ENCODE data around the gene PANK2. TPM values are rescaled to one million over a fixed set of nuclear protein-coding genes. Genes with fewer than 3 reads are reported as not detected.
"Not testable (repeated sequence)": the region's sequence is repeated elsewhere in the genome, so short reads cannot be mapped to it uniquely, and the experiment has no call there.

Gene PANK2
- total RNA-seq, 4 donors from 2014 or later = 49.0 to 58.1 (median 54.3) TPM

- peak overlapping the region in 3 of 4 donors; percentile 36 to 70 (median 55) for H3K27ac ChIP-seq
Observed at GRCh38 chr20:3935956-3936340, 46.8 kb downstream of the PANK2 start.

GRCh38 chr20:3937618-3938017 is 48.4 kb downstream of the PANK2 start:
- TF ChIP-seq POLR2AphosphoS5 (IDR thresholded peaks at IDR 0.05) (no peak), POLR2A (IDR thresholded peaks at IDR 0.05) (no peak), EP300 (IDR thresholded peaks at IDR 0.05) (no peak), CTCF (IDR thresholded peaks at IDR 0.05) (no peak)
- H3K27ac ChIP-seq = no peak overlapping the region
- H3K9me3 ChIP-seq = no peaks in the 10 kb centered on the region
- no peak overlapping the region for H3K4me3 ChIP-seq
- 88 to 93% methylated on average over 3 of the region's 3 CpGs for WGBS, 2 donors (ENCODE audit: low coverage in 1 of 2)
- peaks cover 0 to 13% of the 10 kb centered on the region in 2 donors for H3K36me3 ChIP-seq
- no peak for ATAC-seq
- H3K4me1 ChIP-seq = peaks cover 7 to 36% (median 11%) of the 10 kb centered on the region in 3 donors
- H3K27me3 ChIP-seq = no peaks in the 10 kb centered on the region

More at GRCh38 chr20:3935956-3936340, 46.8 kb downstream of the PANK2 start:
- TF ChIP-seq CTCF (IDR thresholded peaks at IDR 0.05) = no peak
- TF ChIP-seq EP300 (IDR thresholded peaks at IDR 0.05) = no peak
- no peak for TF ChIP-seq POLR2A (IDR thresholded peaks at IDR 0.05)
- no peak for TF ChIP-seq POLR2AphosphoS5 (IDR thresholded peaks at IDR 0.05)
- Histone ChIP-seq H3K4me3 (no peak overlapping the region), H3K9me3 (no peaks in the 10 kb centered on the region), H3K36me3 (peaks cover 0 to 9% of the 10 kb centered on the region in 2 donors), H3K4me1 (peaks cover 7 to 53% (median 21%) of the 10 kb centered on the region in 3 donors), H3K27me3 (no peaks in the 10 kb centered on the region)
- 93% methylated on average over 2 of the region's 2 CpGs; no CpG with 5 or more reads in 1 of the 2 donors for WGBS, 2 donors (ENCODE audit: low coverage in 1 of 2)
- ATAC-seq = no peak

GRCh38 chr20:3940905-3941304 is 51.7 kb downstream of the PANK2 start:
- no peak for ATAC-seq
- Histone ChIP-seq H3K4me3 (no peak overlapping the region), H3K4me1 (peaks cover 0 to 3% (median 0%) of the 10 kb centered on the region in 3 donors), H3K36me3 (peaks cover 0 to 22% of the 10 kb centered on the region in 2 donors), H3K27ac (no peak overlapping the region), H3K27me3 (no peaks in the 10 kb centered on the region), H3K9me3 (no peaks in the 10 kb centered on the region)
- 80 to 89% methylated on average over 5 to 6 of the region's 6 CpGs for WGBS, 2 donors (ENCODE audit: low coverage in 1 of 2)
- TF ChIP-seq POLR2A (IDR thresholded peaks at IDR 0.05) = no peak
- no peak for TF ChIP-seq EP300 (IDR thresholded peaks at IDR 0.05)
- no peak for TF ChIP-seq POLR2AphosphoS5 (IDR thresholded peaks at IDR 0.05)
- no peak for TF ChIP-seq CTCF (IDR thresholded peaks at IDR 0.05)

GRCh38 chr20:3946666-3947065 is 57.5 kb downstream of the PANK2 start:
- not testable (repeated sequence) for H3K4me1 ChIP-seq, H3K4me3 ChIP-seq, H3K27ac ChIP-seq, H3K9me3 ChIP-seq, H3K27me3 ChIP-seq, ATAC-seq
- H3K36me3 ChIP-seq = peaks cover 0 to 24% of the 10 kb centered on the region in 2 donors
- 87 to 89% methylated on average over 5 of the region's 7 CpGs for WGBS, 2 donors (ENCODE audit: low coverage in 1 of 2)

- TF ChIP-seq CTCF (IDR thresholded peaks at IDR 0.05) = no peak
- TF ChIP-seq EP300 (IDR thresholded peaks at IDR 0.05) = no peak
- no peak for TF ChIP-seq POLR2AphosphoS5 (IDR thresholded peaks at IDR 0.05)
- TF ChIP-seq POLR2A (IDR thresholded peaks at IDR 0.05) = no peak
- Histone ChIP-seq H3K27ac (no peak overlapping the region), H3K4me3 (no peak overlapping the region), H3K4me1 (no peaks in the 10 kb centered on the region), H3K27me3 (no peaks in the 10 kb centered on the region), H3K9me3 (no peaks in the 10 kb centered on the region), H3K36me3 (peaks cover 0 to 11% of the 10 kb centered on the region in 2 donors)
- WGBS, 2 donors (ENCODE audit: low coverage in 1 of 2) = 63 to 74% methylated on average over 1 to 3 of the region's 3 CpGs
- no peak for ATAC-seq
Observed at GRCh38 chr20:3964719-3965118, 75.5 kb downstream of the PANK2 start.

Measured in gastroesophageal sphincter (tissue), 4 donors.